Measurements from ENCODE around the gene SERINC1.

Gene SERINC1

DNA sequence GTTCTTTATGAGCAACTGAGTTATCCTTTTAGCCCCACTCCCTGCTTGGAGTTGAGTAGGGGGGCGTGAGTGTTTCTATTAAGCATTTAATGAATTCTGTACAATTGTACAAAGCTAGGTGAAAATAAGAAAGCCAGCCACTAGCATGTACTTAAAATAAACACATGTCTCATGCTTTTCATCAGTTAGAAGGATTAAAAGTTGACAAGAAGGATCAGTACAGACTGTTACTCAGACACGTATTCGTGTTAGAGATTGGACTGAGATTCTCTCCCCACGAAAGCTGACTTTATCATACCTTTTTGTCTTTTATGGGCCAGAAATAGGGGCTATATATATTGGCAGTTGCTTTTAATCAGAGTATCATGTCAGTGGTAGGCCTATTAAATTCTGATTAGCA is 70.5 kb downstream of the SERINC1 start:
- Histone ChIP-seq H3K9ac (ENCODE audit: low read length) (no peak overlapping the region), H3K36me3 (ENCODE audit: control insufficient read depth, insufficient read depth, low read length) (no peaks in the 10 kb centered on the region), H3K4me3 (ENCODE audit: low read length) (no peak overlapping the region), H3K27me3 (ENCODE audit: control insufficient read depth, insufficient read depth, low read length) (no peaks in the 10 kb centered on the region), H3K4me1 (ENCODE audit: control insufficient read depth, insufficient read depth, low read length) (peaks cover 4% of the 10 kb centered on the region), H3K27ac (ENCODE audit: low read depth, low read length) (no peak overlapping the region)

DNA sequence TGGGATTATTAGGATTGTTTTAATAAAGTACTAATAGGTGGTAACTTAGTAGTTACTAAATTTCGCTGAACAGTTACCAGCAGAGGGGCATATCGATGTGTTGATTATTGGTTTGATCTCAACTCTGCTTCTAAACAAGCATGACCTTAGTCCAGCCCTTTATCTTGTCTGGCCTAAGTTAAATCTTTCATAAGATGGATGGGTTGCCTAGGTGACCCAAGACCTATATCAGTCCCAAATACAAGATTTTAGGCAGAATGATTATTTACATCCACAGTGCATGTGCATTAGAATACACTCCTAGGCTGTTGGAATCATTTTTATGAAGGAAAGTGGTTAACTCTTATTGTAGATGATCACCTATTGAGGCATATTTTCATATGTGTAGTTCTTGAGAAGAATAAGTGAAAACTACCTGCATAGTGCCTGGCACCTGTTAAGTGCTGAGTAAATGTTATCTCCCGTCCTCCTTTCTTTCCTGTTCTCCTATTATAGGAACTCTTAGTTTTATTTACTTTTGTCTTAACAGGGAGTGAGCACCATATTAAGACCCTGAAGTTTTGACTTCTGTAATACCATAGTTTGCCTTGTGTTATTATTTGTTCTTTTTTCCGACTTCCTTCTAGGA is 71.0 kb downstream of the SERINC1 start:
- no peak overlapping the region for H3K9ac ChIP-seq (ENCODE audit: low read length)
- no peaks in the 10 kb centered on the region for H3K27me3 ChIP-seq (ENCODE audit: control insufficient read depth, insufficient read depth, low read length)
- H3K36me3 ChIP-seq (ENCODE audit: control insufficient read depth, insufficient read depth, low read length): no peaks in the 10 kb centered on the region
- peak overlapping the region; percentile 91 for H3K4me3 ChIP-seq (ENCODE audit: low read length)
- H3K27ac ChIP-seq (ENCODE audit: low read depth, low read length): no peak overlapping the region
- H3K4me1 ChIP-seq (ENCODE audit: control insufficient read depth, insufficient read depth, low read length): peaks cover 4% of the 10 kb centered on the region

DNA sequence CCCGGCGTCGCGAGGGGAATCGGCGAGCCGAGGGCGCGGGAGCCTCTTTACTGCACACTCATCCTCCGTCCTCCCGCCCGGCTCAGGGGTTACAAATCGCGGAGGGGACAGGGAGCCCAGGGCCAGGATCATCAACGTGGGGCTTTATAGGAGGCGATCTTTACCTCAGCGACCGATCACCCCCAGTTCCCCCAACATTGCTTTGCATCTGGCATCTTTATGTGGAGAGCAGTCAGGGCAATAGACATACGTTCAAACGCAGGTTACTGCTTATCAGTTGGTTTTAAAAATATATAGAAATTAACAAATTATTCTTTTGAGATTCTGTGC is 71.5 kb downstream of the SERINC1 start:
- Histone ChIP-seq H3K27me3 (ENCODE audit: control insufficient read depth, insufficient read depth, low read length) (no peaks in the 10 kb centered on the region), H3K27ac (ENCODE audit: low read depth, low read length) (no peak overlapping the region)

DNA sequence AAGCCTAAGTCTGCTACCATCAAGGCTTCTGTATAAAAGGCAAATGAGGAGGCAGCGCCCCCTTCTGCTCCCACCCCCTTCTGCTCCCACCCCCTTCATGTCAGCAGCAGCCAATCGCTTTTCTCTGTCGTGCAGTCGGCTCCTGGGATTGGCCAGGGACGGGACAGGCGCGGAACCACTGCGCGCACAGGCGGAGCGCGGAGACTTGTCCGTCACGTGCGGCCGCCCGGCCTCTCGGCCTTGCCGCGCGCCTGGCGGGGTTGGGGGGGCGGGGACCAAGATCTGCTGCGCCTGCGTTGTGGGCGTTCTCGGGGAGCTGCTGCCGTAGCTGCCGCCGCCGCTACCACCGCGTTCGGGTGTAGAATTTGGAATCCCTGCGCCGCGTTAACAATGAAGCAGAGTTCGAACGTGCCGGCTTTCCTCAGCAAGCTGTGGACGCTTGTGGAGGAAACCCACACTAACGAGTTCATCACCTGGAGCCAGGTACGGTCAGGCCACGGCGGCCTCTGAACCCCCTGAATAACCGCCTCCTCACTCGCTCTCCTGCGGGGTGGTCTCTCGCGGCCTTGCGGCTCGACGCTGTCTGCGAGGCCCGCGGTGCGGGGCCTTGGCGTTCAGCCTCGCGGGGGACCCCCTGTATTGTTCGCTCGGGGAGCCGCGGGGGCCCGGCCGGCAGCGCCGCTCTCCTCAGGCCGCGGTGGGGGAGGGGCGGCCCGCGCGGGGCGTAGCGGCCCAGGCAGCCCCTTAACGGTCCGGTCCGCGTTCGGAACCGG is 72.1 kb downstream of the SERINC1 start, which contains the start of gene HSF2:
Gene HSF2 (plus strand): TSS at position 305 of the 773 bp plus-strand sequence. CDS start 86 bp downstream, at position 391.
- H3K36me3 ChIP-seq (ENCODE audit: control insufficient read depth, insufficient read depth, low read length): no peaks in the 10 kb centered on the region
- H3K4me1 ChIP-seq (ENCODE audit: control insufficient read depth, insufficient read depth, low read length): peaks cover 4% of the 10 kb centered on the region
- H3K9ac ChIP-seq (ENCODE audit: low read length): peak within 1 kb of the TSS; percentile 94
- no peaks in the 10 kb centered on the region for H3K27me3 ChIP-seq (ENCODE audit: control insufficient read depth, insufficient read depth, low read length)
- peak within 1 kb of the TSS; percentile 70 for H3K27ac ChIP-seq (ENCODE audit: low read depth, low read length)
- H3K4me3 ChIP-seq (ENCODE audit: low read length): peak within 1 kb of the TSS; percentile 91

More for the DNA sequence above, 71.5 kb downstream of the SERINC1 start:
- H3K4me1 ChIP-seq (ENCODE audit: control insufficient read depth, insufficient read depth, low read length): peaks cover 4% of the 10 kb centered on the region
- H3K9ac ChIP-seq (ENCODE audit: low read length): peak overlapping the region; percentile 94
- H3K36me3 ChIP-seq (ENCODE audit: control insufficient read depth, insufficient read depth, low read length): no peaks in the 10 kb centered on the region
- peak overlapping the region; percentile 91 for H3K4me3 ChIP-seq (ENCODE audit: low read length)

DNA sequence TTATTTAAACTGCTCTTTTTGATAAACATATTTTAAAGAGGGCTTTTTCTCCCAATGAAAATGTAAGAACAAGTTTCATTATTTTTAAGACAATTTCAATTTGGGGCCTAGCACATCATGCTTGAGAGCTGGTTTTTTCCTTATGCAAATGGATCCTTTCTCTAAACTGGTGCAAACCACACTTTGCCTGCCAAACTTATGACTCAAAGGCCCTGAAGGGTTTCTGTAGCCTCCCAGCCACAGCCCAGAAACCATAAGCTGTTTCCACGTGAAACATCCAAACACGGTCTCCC is 72.6 kb downstream of the SERINC1 start:
- Histone ChIP-seq H3K27me3 (ENCODE audit: control insufficient read depth, insufficient read depth, low read length) (no peaks in the 10 kb centered on the region), H3K36me3 (ENCODE audit: control insufficient read depth, insufficient read depth, low read length) (no peaks in the 10 kb centered on the region), H3K9ac (ENCODE audit: low read length) (no peak overlapping the region), H3K4me3 (ENCODE audit: low read length) (peak overlapping the region; percentile 23), H3K4me1 (ENCODE audit: control insufficient read depth, insufficient read depth, low read length) (peaks cover 4% of the 10 kb centered on the region), H3K27ac (ENCODE audit: low read depth, low read length) (peak overlapping the region; percentile 18)

DNA sequence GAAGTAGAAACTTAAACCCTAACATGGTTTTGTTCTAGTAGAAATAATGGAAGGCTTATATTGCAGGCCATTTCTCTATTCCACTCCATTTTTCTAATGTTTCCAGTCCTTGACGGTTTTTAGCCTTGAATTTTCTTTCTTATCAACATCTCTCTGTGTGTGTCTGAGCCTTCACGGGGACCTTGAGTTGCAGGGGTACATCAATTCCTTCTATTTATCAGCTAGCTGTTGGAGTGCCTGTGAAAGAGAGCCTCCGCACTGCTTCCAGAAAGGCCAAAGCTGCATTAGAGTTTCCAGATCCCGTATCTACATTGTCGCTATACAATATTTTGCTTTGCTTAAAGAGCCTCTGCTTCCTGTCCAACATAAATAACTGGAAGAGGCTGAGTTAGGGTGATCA is 77.6 kb downstream of the SERINC1 start:
- no peaks in the 10 kb centered on the region for H3K36me3 ChIP-seq (ENCODE audit: control insufficient read depth, insufficient read depth, low read length)
- H3K4me1 ChIP-seq (ENCODE audit: control insufficient read depth, insufficient read depth, low read length): peaks cover 7% of the 10 kb centered on the region
- no peak overlapping the region for H3K27ac ChIP-seq (ENCODE audit: low read depth, low read length)
- H3K4me3 ChIP-seq (ENCODE audit: low read length): no peak overlapping the region
- H3K9ac ChIP-seq (ENCODE audit: low read length): no peak overlapping the region
- no peaks in the 10 kb centered on the region for H3K27me3 ChIP-seq (ENCODE audit: control insufficient read depth, insufficient read depth, low read length)

DNA sequence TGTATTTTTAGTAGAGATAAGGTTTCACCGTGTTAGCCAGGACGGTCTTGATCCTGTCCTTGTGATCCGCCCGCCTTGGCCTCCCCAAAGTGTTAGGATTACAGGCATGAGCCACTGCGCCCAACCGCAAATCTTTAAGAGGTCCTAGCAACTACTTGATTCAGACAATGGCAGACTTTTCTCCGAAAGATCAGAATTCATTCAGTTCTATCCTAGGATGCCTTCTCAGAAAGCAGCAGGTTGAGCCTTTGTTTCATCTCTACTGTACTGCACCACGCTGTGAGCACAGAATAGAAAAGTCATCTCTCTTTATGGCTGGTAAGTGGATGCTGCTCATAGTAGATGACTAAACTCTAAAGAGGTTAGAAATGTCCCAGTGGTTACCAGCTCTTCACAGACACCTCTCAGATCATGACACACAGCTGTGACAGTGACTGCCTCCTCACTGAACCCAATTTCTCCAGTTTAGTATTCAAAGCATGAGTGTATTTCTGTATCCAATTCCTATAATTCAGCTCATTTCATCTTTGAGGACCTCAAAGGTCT is 78.2 kb downstream of the SERINC1 start:
- Histone ChIP-seq H3K4me1 (ENCODE audit: control insufficient read depth, insufficient read depth, low read length) (peaks cover 9% of the 10 kb centered on the region), H3K36me3 (ENCODE audit: control insufficient read depth, insufficient read depth, low read length) (no peaks in the 10 kb centered on the region), H3K4me3 (ENCODE audit: low read length) (no peak overlapping the region), H3K9ac (ENCODE audit: low read length) (no peak overlapping the region), H3K27me3 (ENCODE audit: control insufficient read depth, insufficient read depth, low read length) (no peaks in the 10 kb centered on the region), H3K27ac (ENCODE audit: low read depth, low read length) (no peak overlapping the region)
